Measurements from ENCODE around the gene MECP2.

Gene MECP2

DNA sequence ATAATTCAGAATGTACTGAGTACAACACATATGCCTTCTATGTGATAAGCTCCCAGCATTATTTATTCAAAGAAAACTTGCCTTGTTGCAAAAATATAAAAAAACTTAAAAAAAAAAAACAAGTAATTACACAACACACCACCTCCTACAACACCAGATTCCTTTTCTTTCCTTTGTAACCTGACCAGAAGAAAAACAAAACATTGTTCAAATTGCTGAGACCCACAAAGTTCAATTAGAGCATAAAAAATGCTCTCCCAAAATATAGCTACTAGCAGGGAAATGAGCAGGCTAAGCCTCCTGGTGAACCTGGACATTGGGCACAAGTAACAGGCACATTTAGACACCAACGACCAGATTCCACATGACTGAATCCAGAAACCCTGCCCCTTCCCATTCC lies 38.3 kb downstream of the MECP2 start:
- DNase-seq: no peak

DNA sequence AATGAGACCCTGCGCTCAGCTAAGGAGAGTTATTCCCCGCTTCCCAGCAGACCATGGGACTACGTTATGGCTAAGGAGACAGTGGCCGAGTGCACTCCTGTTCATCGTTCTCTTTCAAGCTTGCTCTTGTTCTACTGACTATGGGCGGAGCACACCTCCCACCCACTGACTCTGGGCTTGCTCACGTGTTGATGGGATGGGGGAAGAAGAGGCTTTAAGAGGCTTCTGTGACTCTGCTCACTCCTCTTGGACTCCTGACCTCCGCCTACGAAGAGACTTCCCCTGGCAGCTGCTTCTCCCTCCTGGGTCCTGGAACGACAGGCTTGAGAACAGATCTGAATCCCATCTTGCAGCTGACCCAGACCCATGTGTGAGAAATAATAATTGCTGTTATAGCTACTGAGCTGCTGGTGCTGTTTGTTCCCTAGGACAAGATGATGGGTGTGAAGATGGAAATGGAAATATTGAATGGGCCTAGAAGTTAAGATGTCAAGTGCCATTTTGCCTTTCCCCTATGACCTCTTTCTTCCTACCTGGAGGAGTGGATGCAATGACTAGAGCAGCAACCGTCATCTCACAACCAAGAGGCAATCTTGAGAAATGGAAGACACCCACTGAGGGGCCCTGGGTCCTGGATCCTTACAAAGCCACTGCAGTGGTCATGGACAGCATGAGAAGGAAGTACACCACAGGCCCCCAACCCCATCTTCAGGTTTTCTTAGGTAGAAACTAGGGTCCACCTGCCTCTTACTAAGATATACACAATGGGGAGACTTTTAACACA lies 39.1 kb downstream of the MECP2 start:
- DNase-seq: no peak

DNA sequence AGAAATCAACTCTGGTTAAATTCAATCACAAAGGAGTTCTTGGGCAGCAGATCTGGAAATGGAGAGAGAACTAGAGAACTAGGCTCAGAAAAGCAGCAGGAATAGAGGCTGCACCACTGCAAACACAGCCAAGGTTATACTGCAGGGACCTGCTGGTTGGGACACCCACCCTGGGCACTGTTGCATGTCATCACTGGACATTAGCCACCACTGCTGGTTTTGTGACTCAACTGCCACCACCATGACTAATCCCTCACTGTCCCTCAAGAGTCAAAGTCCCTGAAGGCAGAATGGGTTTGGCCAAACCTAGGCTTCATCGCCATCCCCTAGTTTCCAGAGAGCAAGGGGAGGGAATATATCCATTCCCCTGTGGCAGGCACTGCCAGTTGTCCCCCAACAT lies 39.7 kb downstream of the MECP2 start:
- DNase-seq: no peak

DNA sequence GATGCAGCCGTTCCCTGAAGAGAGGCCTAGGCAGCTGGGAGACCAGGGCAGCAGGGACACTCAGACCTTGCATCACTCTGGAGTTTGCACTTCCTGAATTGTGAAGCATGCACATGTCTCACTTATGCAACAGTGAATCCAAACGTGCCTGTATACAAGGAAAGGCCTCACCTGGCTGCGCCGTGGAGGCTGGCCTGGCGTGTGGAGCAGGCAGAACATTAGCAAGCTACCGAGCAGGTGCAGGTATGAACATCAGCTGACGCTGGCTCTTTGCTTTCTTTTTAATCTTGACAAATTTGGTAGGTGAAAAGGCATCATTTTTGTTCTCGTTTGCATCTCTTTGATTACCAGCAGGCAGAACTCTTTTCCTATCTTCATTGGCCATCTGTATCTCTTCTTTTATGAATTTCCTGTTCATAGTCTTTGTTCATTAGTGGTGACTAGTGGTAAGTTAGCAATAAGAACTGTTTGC lies 40.7 kb downstream of the MECP2 start:
- DNase-seq: no peak

DNA sequence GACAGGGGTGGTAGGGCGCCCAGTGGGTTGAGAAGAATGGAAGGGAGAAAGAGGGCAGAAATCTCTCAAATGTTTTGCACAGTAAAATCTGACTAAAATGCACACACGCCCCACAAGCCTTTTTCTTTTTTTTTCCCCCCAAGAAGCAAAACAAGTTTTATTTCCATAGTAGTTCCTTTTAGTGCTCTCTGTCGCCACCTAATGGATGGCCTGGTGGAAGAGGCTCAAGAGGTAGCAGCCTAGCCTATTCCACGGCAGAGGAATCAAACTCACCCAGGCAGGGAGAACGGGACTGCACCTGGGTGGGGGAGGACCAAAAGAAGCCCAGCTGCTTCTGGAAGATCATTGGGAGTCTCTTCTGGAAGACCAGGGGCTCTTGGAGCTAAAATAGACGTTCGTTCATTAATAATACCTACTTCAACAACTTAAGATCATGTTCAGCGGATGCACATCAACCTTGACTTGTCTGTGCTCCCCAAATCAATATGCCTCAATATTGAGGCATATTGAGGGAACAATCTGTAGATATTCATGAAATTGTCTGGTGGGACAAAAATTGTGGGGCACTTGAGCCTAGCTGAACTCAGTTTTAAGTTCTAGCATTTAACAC lies 46.2 kb downstream of the MECP2 start:
- peak; percentile 72 for DNase-seq

DNA sequence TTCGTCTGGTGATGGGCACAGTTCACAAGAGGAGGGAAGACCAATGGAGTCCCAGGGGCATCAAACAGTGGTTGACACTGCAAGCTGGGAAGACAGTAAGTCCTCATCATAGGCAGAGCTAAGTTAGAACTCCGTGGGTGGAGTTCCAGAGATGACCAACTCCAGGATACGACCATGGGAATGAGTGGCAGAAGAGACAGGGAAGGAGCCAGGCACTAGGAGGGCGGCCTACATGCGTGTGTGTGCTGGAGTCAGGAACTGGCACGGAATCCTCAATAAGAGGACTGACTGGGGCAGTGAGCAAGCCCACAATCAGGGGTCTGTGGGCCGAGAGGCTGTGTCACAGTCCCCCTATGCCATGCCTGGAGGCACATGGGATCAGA lies 47.4 kb downstream of the MECP2 start:
- DNase-seq: no peak

DNA sequence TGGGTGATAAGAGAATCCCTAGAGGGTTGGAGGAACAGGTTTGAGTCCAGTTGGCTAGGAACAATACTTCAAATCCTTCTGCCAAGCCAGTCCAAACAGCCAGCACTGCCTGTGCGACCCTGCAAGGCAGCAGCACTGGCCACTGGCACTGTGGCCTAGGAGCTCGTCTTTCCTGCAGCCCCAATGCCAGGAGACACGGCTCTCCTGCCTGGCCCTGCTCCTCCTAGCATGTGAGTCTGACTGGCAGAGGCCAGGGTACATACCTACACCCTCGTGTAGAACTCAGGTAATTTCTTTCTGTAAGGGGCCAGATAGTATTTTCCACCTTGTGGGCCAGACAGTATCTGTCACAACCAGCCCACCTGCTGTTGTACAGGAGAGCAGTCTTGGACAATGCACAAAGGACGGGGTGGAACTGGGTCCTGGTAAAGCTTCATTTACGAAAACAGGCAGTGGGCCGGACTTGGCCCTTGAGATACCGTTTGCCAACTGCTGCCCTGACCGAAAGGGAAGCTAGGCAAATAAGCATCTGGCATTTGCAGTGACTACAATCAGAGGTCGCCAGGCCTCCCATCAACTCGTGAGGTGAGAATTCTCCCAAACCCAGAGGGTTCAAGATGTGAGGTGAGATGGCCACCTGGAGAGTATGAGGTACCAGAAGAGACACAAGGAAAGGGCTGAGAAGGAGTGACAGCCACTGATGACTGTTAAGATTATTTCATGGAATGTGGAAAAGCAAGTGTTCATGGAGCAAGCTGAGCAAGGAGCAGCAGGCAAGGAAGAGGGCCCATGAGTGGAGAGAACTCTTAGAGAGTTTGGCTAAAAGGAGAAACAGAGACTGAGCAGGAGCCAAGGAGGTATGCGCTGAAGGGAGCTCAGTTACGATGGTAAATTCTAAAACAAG lies 48.1 kb downstream of the MECP2 start:
- no peak for DNase-seq

DNA sequence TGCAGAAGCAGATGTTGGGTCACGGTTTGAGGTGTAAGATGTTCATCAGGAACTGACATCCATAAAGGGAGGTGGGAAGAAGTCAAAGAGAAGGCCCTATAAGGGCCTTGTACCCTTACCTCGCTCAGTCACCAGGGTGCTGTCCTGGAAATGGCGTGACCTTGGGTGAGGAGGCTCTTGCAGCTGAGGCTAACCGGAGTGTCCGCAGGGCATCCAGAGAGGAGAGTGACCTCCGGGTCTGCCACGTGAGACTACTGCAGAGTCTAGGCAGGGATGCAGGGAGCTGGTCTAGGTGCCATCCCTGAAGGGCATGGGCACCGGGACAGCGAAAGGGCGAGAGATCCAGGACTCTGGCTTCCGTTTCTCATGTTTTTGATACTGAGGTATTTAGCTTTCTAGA lies 49.1 kb downstream of the MECP2 start:
- no peak for DNase-seq

DNA sequence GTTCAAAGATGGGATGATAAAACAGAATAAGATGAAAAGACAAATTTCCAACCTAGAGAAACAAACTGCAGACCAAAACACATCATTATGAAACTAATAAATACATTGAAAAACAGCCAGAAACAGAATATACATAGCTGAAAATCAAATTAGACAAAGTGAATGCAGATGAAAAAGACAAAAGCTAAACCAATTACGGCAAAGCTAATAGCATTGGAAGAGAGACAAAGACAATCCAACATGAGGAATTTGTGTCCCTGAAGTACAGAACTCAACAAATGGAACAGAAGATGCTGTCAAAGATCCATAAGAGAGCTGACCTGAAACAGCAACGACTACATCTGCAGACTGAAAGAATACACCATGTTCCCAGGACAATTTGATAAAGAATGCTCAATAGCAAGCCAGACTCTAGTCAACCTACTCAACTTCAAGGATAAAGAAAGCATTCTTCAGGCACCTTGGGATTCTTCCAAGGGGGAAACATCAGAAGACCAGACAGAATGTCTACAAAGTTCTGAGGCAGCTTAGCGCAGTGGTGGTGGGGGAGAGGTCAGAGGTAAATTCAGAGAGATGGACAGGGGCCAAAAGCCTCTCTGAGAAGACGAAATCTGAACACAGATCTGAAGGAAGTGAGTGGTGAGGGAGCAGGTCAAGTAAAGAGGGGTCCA lies 50.4 kb downstream of the MECP2 start:
- no peak for DNase-seq

DNA sequence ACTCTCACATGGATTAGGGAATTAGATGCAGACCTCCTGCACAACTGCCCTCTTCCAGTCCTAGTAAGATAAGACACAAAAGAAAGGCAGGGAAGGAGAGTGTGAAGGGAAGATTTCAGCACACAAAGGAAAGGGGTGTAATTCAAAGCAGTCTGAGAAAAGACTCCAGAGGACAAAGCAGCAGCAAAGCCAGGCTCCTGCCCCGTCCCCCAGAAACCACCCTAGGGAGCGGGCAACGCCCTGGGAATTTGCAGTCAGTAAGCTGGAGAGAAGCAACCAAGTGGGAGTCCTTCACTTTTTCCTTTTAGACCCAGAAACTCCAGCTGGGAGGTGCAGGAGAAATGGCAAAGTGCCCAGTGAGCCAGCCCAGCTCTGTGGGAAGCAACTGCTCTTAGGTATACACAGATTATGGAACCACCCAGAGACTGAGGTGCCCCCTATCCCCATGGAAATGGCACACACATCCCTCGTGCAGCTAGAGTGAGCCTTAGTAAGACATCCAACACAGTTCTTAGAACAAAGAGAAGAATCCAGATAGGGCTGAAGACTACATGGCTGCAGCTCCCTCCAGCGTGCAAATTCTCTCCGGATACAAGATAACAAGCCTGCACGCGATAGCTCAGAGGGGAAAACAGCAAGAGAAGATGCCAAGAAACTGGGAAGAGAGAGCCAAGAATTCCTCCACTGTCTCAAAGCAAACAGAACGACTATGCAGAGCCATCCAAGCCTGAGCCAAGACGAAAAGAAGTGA lies 51.3 kb downstream of the MECP2 start:
- DNase-seq: no peak

DNA sequence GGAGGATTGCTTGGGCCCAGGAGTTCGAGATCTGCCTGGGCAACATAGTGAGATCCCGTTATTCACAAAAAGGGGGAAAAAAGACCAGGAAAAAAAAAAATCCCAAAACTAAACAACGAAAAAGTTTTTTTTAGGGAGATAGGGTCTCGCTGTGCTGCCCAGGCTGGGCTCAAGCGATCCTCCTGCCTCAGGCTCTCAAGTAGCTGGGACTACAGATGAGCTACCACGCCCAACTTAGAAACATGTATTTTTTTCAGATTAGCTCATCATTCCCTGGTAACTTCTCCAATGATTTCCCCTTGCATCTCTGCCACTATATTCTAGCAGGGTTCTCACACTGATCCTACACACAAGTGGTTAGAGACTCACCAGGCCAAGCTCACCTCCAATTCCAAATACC lies 53.4 kb downstream of the MECP2 start:
- DNase-seq: no peak

DNA sequence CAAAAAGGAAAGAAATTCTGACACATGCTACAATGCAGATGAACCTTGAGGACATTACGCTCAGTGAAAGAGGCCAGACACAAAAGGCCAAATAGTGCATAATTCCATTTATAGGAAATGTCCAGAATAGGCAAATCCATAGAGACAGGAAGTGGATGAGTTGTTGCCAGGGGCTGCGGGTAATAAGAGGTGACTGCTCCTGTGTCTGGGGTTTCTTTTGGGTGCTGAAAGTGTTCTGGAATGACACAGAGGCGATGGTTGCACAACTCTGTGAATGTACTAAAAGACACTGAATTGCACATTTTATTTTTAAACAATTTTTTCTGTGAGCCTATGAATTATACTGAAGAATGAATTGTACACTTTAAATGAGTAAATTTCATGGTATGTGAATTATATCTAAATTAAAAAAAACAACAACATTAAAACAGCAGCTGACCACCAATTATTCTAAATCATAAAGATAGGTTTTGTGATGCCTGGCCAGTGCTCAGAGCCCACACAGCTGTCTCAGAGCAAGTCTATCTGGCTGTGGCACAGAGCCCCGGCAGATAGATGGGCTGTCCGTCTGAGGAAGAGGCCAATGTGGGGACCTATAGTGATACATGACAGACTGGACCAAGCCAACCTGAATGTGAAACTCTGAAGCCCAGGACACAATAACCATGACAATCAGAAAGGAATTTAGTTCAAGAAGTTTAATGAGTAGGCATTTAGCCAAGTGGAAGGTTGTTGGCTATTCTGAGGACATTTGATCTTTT lies 54.3 kb downstream of the MECP2 start:
- no peak for DNase-seq

DNA sequence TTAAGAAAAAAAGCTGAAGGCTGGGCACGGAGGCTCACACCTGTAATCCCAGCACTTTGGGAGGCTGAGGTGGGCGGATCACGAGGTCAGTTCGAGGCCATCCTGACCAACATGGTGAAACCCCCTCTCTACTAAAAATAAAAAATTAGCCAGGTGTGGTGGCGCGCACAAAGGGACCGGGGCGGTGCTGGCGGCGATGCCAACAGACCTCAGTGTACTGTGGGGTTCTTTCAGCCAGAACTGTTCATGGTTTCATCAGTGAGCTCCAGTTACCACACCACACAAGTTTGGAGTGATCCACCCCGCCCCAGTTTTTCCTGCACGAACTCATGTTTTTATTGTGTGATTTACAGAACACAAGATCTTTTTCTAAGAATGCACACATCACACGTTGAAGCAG lies 56.7 kb downstream of the MECP2 start:
- DNase-seq: no peak

DNA sequence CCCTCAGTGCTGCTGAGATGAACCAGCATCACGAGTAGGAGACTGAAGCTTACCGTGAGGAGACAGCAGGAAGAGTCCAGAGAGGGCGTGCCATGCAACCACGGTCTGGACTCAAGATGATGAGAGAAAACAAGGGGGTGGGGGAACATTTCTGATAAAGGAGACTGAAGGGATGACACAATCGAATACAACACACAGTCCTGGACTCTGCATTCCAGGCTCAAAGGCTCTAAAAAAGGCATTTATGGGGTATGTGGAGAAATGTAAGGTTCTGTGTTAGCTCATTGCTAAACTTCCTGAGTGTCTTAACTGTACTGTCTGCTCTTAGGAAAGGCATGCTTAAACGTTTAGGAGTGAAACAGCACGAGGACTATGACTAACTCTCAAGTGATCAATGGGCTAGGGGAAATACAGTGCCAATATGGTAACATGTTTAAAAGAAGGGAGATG lies 57.2 kb downstream of the MECP2 start:
- DNase-seq: no peak

DNA sequence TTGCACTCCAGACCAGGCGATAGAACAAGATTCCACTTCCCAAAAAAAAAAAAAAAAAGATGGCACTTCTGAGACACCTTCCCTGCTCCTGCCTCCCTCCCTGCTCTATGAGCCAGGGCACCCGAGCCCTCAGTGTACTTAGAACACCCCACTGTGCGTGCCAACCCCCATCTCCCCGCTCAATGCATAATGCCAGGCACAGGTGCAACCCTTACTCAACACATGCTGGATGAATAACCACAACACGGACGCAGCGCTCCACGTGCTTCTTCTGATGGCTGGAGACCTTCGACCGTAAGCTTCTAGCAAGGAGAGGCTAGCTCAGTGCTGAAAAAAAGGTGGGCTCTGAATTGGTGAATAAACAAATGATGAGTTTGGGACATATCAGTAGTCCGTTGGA lies 57.9 kb downstream of the MECP2 start:
- DNase-seq: no peak

DNA sequence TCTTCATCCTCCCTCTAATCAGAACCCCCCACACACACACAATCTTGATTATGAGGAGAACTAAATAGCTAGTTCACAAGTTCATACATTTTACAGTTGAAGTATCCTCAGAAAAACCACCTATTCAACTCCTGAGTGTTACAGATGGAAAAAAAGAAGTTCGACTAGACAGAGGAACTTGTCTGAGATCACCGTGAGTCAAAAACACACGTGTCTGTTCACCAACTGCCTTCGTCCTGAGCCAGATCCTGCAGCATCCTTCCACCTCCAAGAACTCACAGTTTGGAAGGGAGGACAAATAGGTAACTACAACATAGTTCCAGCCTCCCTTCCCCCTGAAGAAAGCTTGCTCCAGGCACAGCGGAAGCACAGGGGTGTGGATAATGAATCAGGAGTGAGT lies 58.9 kb downstream of the MECP2 start:
- no peak for DNase-seq

DNA sequence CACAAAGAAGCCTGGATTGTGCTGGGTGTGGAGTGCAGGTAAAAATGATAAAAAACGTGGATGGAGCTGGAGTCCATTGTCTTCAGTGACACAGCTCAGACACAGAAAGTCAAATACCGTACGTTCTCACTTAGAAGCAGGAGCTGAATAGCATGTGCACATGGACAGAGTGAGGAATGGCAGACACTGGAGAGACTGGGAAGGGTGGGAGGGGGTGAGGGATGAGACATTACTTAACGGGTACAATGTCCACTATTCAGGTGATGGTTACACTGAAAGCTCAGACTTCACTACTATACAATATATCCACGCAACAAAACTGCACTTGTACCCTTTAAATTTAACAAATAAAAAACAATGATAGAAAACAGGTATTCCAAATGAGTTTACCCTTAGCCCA lies 59.8 kb downstream of the MECP2 start:
- DNase-seq: no peak

DNA sequence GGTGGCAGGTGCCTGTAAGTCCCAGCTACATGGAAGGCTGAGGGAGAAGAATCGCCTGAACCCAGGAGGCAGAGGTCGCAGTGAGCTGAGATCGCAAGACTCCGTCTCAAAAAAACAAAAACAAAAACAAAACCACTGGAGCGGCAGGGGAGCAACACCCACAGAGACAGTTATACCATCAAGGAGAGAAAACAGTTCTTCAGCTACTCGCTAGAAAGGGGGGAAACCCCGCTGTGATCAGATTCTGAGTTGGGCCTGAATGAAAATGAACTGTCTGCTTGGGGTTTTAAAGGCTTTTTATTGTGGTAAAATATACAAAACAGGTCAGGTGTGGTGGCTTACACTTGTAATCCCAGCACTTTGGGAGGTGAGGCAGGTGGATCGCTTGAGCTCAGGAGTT lies 61.0 kb downstream of the MECP2 start:
- no peak for DNase-seq

DNA sequence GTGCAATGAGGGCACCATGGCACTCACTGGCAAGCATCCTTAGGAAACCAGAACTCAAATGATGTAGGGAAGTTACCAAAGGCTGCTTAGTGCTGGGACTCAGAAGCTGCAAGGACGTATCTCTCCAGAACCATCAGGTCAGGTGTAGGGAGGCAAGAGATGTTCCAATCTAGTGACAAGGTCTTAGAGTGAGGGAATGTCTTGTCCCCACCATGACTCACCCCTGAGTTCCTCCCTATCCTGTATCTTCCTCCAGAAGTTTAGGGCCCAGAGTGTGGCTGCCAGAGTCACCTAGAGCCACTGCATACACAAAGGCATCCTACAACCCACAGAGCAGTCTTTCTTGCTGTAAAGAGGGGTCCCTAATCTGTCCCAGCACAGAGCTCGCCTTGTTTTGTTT lies 63.7 kb downstream of the MECP2 start:
- DNase-seq: no peak

DNA sequence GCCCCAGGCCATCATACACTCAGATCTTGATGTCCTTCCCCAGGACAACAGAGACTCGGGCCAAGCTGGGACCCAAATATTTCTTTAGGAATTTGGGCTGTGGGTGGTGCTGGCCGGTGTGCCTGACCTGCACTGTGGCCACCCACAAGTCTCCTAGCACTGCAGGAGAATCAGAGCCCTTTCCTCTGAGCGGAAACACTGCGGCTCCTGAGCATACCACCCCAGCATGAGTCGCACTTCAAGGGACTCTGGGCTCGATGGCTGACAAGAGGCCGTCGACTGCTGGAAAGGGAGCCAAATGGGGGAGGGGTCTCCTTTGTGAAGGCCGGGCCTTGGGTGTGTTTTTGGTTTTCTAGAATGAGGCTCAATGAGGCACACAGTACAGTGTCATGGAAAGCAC lies 64.9 kb downstream of the MECP2 start:
- DNase-seq: no peak

DNA sequence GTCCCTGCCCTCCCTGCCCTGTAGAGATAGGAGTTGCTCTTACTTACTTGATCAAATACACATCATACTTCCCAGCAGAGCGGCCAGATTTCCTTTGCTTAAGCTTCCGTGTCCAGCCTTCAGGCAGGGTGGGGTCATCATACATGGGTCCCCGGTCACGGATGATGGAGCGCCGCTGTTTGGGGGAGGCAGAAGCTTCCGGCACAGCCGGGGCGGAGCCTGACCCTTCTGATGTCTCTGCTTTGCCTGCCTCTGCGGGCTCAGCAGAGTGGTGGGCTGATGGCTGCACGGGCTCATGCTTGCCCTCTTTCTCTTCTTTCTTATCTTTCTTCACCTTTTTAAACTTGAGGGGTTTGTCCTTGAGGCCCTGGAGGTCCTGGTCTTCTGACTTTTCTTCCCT lies 65.4 kb downstream of the MECP2 start:
- DNase-seq: no peak

Data from activated gamma-delta T cell treated with Interleukin-2 at 50 U/mL for 16 hours (primary cell).